Neutrophil (primary cell): ENCODE results near the gene SNTG2.

ENCODE experiments used
- H3K27ac ChIP-seq: fragments of 200-600 bp; sonication (generic); 2 replicates; pipeline ENCODE4 v1.5.1; 2016; ENCODE audit warnings: mild to moderate bottlenecking, moderate library complexity
- H3K27me3 ChIP-seq: fragments of 200-600 bp; sonication (generic); 2 replicates; pipeline ENCODE4 v1.6.0; 2016; ENCODE audit warnings: mild to moderate bottlenecking
- H3K36me3 ChIP-seq: fragments of 200-600 bp; sonication (generic); 2 replicates; pipeline ENCODE4 v1.5.1; 2017
- H3K4me1 ChIP-seq, 2 experiments: fragments of 200-600 bp in 1 of 2; sonication (generic) in 1 of 2; 1 replicate in 1 of 2; 2 replicates in 1 of 2; pipeline versions ENCODE4 v1.5.1 to v1.6.1; 2013 to 2016; ENCODE audit warnings: low read depth in 1 of 2, low read length in 1 of 2, mild to moderate bottlenecking in 1 of 2, moderate library complexity in 1 of 2; ENCODE audit not compliant: control insufficient read depth in 1 of 2, insufficient read depth in 1 of 2
- H3K4me3 ChIP-seq, 2 experiments: fragments of 200-600 bp in 1 of 2; sonication (generic) in 1 of 2; 1 replicate in 1 of 2; 2 replicates in 1 of 2; pipeline ENCODE4 v1.5.1; 2013 to 2016; ENCODE audit warnings: low read depth in 1 of 2, low read length in 1 of 2, mild to moderate bottlenecking in 1 of 2, moderate library complexity in 1 of 2
- H3K9me3 ChIP-seq: fragments of 200-600 bp; sonication (generic); 2 replicates; pipeline ENCODE4 v1.5.1; 2016
- CTCF ChIP-seq: fragments of 200-600 bp; sonication (generic); IDR thresholded peaks from 2 replicates; pipeline ENCODE4 v1.5.1; 2016; ENCODE audit warnings: antibody characterized with exemption

The SNTG2 gene

GRCh38 chr2:1254662-1255343, 304.2 kb downstream of the SNTG2 start:
- H3K27ac ChIP-seq: no peak overlapping the region
- no peaks in the 10 kb centered on the region for H3K9me3 ChIP-seq
- TF ChIP-seq CTCF: no peak
- H3K36me3 ChIP-seq: no peaks in the 10 kb centered on the region
- no peaks in the 10 kb centered on the region for H3K4me1 ChIP-seq
- H3K27me3 ChIP-seq: no peaks in the 10 kb centered on the region
- H3K4me3 ChIP-seq: no peak overlapping the region

- H3K27me3 ChIP-seq: no peaks in the 10 kb centered on the region
- H3K36me3 ChIP-seq: no peaks in the 10 kb centered on the region
- H3K9me3 ChIP-seq: no peaks in the 10 kb centered on the region
- H3K4me1 ChIP-seq: no peaks in the 10 kb centered on the region
- no peak overlapping the region for H3K4me3 ChIP-seq
- TF ChIP-seq CTCF: no peak
- no peak overlapping the region for H3K27ac ChIP-seq
Measured at GRCh38 chr2:1256632-1257324, 306.1 kb downstream of the SNTG2 start.

- TF ChIP-seq CTCF: no peak
- no peak overlapping the region for H3K27ac ChIP-seq
- no peak overlapping the region for H3K4me3 ChIP-seq
- no peaks in the 10 kb centered on the region for H3K36me3 ChIP-seq
- no peaks in the 10 kb centered on the region for H3K9me3 ChIP-seq
- no peaks in the 10 kb centered on the region for H3K27me3 ChIP-seq
- H3K4me1 ChIP-seq: no peaks in the 10 kb centered on the region
Measured at GRCh38 chr2:1257334-1257733, 306.7 kb downstream of the SNTG2 start.

GRCh38 chr2:1259746-1260145, 309.1 kb downstream of the SNTG2 start:
- Histone ChIP-seq H3K4me3 (no peak overlapping the region), H3K36me3 (no peaks in the 10 kb centered on the region), H3K27me3 (no peaks in the 10 kb centered on the region), H3K9me3 (no peaks in the 10 kb centered on the region), H3K4me1 (no peaks in the 10 kb centered on the region), H3K27ac (no peak overlapping the region)
- no peak for TF ChIP-seq CTCF

- H3K27ac ChIP-seq: no peak overlapping the region
- no peaks in the 10 kb centered on the region for H3K36me3 ChIP-seq
- no peak for TF ChIP-seq CTCF
Measured at GRCh38 chr2:1262609-1263008, 312.0 kb downstream of the SNTG2 start.

More at GRCh38 chr2:1262609-1263008, 312.0 kb downstream of the SNTG2 start:
- Histone ChIP-seq H3K9me3 (no peaks in the 10 kb centered on the region), H3K4me3 (no peak overlapping the region), H3K27me3 (no peaks in the 10 kb centered on the region), H3K4me1 (no peaks in the 10 kb centered on the region)
